Glutamatergic neuron (in vitro differentiated cells): ENCODE results near the gene SEMG2. TPM values are rescaled to one million over a fixed set of nuclear protein-coding genes. Genes with fewer than 3 reads are reported as not detected.

Experiments
- DNase-seq: peaks from one replicate; pipeline ENCODE4 v3.0.0; 2022
- H3K27ac Mint-ChIP-seq: one replicate; pipeline ENCODE4 v1.8.0; 2020; ENCODE audit warnings: mild to moderate bottlenecking, mixed read lengths, inconsistent platforms; ENCODE audit not compliant: unreplicated experiment
- H3K27me3 Mint-ChIP-seq: one replicate; pipeline ENCODE4 v1.8.0; 2020; ENCODE audit warnings: mild to moderate bottlenecking, moderate library complexity, mixed read lengths, inconsistent platforms; ENCODE audit not compliant: unreplicated experiment
- H3K36me3 Mint-ChIP-seq: one replicate; pipeline ENCODE4 v1.8.0; 2020; ENCODE audit warnings: mild to moderate bottlenecking, mixed read lengths, inconsistent platforms; ENCODE audit not compliant: unreplicated experiment
- H3K4me1 Mint-ChIP-seq: one replicate; pipeline ENCODE4 v1.8.0; 2020; ENCODE audit warnings: mild to moderate bottlenecking, low read depth, mixed read lengths, inconsistent platforms; ENCODE audit not compliant: unreplicated experiment
- H3K4me3 Mint-ChIP-seq: one replicate; pipeline ENCODE4 v1.8.0; 2020; ENCODE audit warnings: mild to moderate bottlenecking, mixed read lengths, inconsistent platforms; ENCODE audit not compliant: unreplicated experiment
- H3K9me3 Mint-ChIP-seq: one replicate; pipeline ENCODE4 v1.8.0; 2020; ENCODE audit warnings: mild to moderate bottlenecking, moderate library complexity, mixed read lengths, inconsistent platforms; ENCODE audit not compliant: unreplicated experiment
- CTCF ChIP-seq: fragments of 200-600 bp; sonication (generic); IDR thresholded peaks from one replicate; pipeline ENCODE4 v1.5.0; 2021; ENCODE audit not compliant: partially characterized antibody, unreplicated experiment
- total RNA-seq: library from RNA; stranded (reverse); fragmentation: NEBNext Ultra II Directional; extraction: Animal tissue kit (Norgen Biotek cat#: 25700); gene quantifications from one replicate; pipeline ENCODE4 v1.2.1, GENCODE V29; 2021; ENCODE audit not compliant: unreplicated experiment

SEMG2 gene
- total RNA-seq, 1 donor from 2014 or later, result not detected

GRCh38 chr20:45246109-45246508 lies 24.9 kb downstream of the SEMG2 start:
- no peaks in the 10 kb centered on the region for H3K27me3 Mint-ChIP-seq
- no peak overlapping the region for H3K4me3 Mint-ChIP-seq
- no peak for TF ChIP-seq CTCF
- no peak for DNase-seq
- no peaks in the 10 kb centered on the region for H3K36me3 Mint-ChIP-seq
- H3K9me3 Mint-ChIP-seq, result no peaks in the 10 kb centered on the region
- H3K27ac Mint-ChIP-seq, result no peak overlapping the region
- no peaks in the 10 kb centered on the region for H3K4me1 Mint-ChIP-seq

DNA sequence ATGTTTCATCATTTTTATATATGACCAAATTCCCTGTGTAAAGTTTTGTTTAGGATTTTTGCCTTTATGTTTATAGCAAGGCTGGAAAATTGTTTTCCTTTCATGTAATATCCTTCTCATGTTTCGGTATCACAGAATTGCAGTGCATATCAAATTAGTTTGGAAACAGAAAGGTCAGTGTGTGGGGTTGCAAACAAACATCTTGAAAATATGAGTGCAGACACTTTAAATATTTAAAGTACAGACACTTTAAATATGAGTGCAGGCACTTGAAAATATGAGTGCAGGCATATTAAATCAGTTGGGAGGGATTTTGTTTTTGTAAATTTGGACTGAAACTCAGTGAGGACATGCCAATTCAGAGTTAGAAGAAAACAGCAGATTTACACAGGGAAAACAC lies 26.7 kb downstream of the SEMG2 start:
- TF ChIP-seq CTCF, result no peak
- Mint-ChIP-seq H3K4me3 (no peak overlapping the region), H3K9me3 (no peaks in the 10 kb centered on the region), H3K4me1 (no peaks in the 10 kb centered on the region), H3K27me3 (no peaks in the 10 kb centered on the region), H3K36me3 (no peaks in the 10 kb centered on the region), H3K27ac (no peak overlapping the region)
- DNase-seq, result no peak

- TF ChIP-seq CTCF, result no peak
- H3K27ac Mint-ChIP-seq, result no peak overlapping the region
- no peaks in the 10 kb centered on the region for H3K9me3 Mint-ChIP-seq
- no peaks in the 10 kb centered on the region for H3K4me1 Mint-ChIP-seq
- no peaks in the 10 kb centered on the region for H3K36me3 Mint-ChIP-seq
- no peak overlapping the region for H3K4me3 Mint-ChIP-seq
- no peak for DNase-seq
- H3K27me3 Mint-ChIP-seq, result no peaks in the 10 kb centered on the region
Observed at GRCh38 chr20:45248609-45249008, 27.4 kb downstream of the SEMG2 start.

- no peak for TF ChIP-seq CTCF
- no peak overlapping the region for H3K4me3 Mint-ChIP-seq
- H3K4me1 Mint-ChIP-seq, result no peaks in the 10 kb centered on the region
- no peak overlapping the region for H3K27ac Mint-ChIP-seq
- no peaks in the 10 kb centered on the region for H3K36me3 Mint-ChIP-seq
- DNase-seq, result no peak
- H3K27me3 Mint-ChIP-seq, result no peaks in the 10 kb centered on the region
- no peaks in the 10 kb centered on the region for H3K9me3 Mint-ChIP-seq
Observed at GRCh38 chr20:45251884-45252560, 30.8 kb downstream of the SEMG2 start.

- no peak for DNase-seq
- Mint-ChIP-seq H3K36me3 (no peaks in the 10 kb centered on the region), H3K27ac (no peak overlapping the region), H3K9me3 (no peaks in the 10 kb centered on the region), H3K4me1 (no peaks in the 10 kb centered on the region), H3K27me3 (no peaks in the 10 kb centered on the region), H3K4me3 (no peak overlapping the region)
- TF ChIP-seq CTCF, result no peak
Observed at GRCh38 chr20:45253261-45253660, 32.1 kb downstream of the SEMG2 start.
